Testis (tissue), 3 donors: ENCODE measurements around the gene ABL1. TPM values are rescaled to one million over a fixed set of nuclear protein-coding genes. Genes with fewer than 3 reads are reported as not detected.

Experiments used
- DNase-seq: peaks from one replicate; pipeline ENCODE4 v3.0.0-alpha.2; 2019
- H3K27ac ChIP-seq, 2 donors: fragments of 200-600 bp; sonication (generic); one replicate each; pipeline ENCODE4 v1.5.1; 2019
- H3K27me3 ChIP-seq: fragments of 200-600 bp; sonication (generic); one replicate; pipeline ENCODE4 v1.5.1; 2019
- H3K36me3 ChIP-seq: fragments of 200-600 bp; sonication (generic); one replicate; pipeline ENCODE4 v1.5.1; 2017; ENCODE audit warnings: low read depth; ENCODE audit errors: missing control alignments
- H3K4me1 ChIP-seq: fragments of 200-600 bp; sonication (generic); one replicate; pipeline ENCODE4 v1.5.1; 2019
- H3K4me3 ChIP-seq, 2 donors: fragments of 200-600 bp; sonication (generic); one replicate each; pipeline ENCODE4 v1.5.1; 2017 to 2019
- H3K9me3 ChIP-seq: fragments of 200-600 bp; sonication (generic); one replicate; pipeline ENCODE4 v1.5.1; 2017
- CTCF ChIP-seq, 3 experiments: fragments of 450-650 bp in 2 of 3; fragments of 200-600 bp in 1 of 3; sonication (generic) in 1 of 3; IDR thresholded peaks; one replicate each; pipeline ENCODE4 v1.5.1; 2016 to 2019; ENCODE audit warnings: antibody characterized with exemption in 3 of 3, mild to moderate bottlenecking in 2 of 3, moderate library complexity in 1 of 3
- POLR2A ChIP-seq: fragments of 450-650 bp; IDR thresholded peaks from one replicate; pipeline ENCODE4 v1.6.1; 2017; ENCODE audit warnings: antibody characterized with exemption, mild to moderate bottlenecking, moderate library complexity
- WGBS, 2 donors: methylation state at CpG; one replicate each; pipeline ENCODE4 v1.1.5; 2018; 5-methylcytosine and 5-hydroxymethylcytosine counted together
- intact Hi-C: fragments of 100-400 bp; cut with DNase I; formaldehyde crosslinking; loops from one replicate; pipeline ENCODE4 v1.15.1; 2023; ENCODE audit warnings: low total_unique reads
- polyA plus RNA-seq: library from polyadenylated mRNA; stranded (reverse); fragments of 350-450 nt; fragmentation: Illumina TruSeq; extraction: RNeasy Lipid Tissue Mini Kit (QIAGEN cat#74804); gene quantifications from one replicate; pipeline ENCODE4 v1.2.3, GENCODE V29; 2014; ENCODE audit warnings: low read depth, low replicate concordance; ENCODE audit not compliant: insufficient read depth
- total RNA-seq, 2 donors: library from RNA; depleted of rRNA; stranded (reverse); fragments of >200 nt; gene quantifications; one replicate each; pipeline ENCODE4 v1.2.3, GENCODE V29; 2016

ABL1 gene
- total and polyA plus RNA-seq, 3 donors from 2014 or later, result 51.0 to 65.9 (median 57.2) TPM

- Histone ChIP-seq H3K27ac (no peak overlapping the region), H3K27me3 (no peaks in the 10 kb centered on the region), H3K4me1 (peaks cover 5% of the 10 kb centered on the region), H3K36me3 (no peaks in the 10 kb centered on the region), H3K4me3 (no peak overlapping the region), H3K9me3 (no peaks in the 10 kb centered on the region)
- intact Hi-C loops, result no loop called here
- no peak for DNase-seq
- no peak for TF ChIP-seq CTCF (IDR thresholded peaks at IDR 0.05)
- no peak for TF ChIP-seq POLR2A
- WGBS, 2 donors, result 90 to 96% methylated on average over 8 to 15 of the region's 15 CpGs
These were observed 47.7 kb downstream of the ABL1 start for GRCh38 chr9:130882696-130883225.

- Histone ChIP-seq H3K9me3 (no peaks in the 10 kb centered on the region), H3K36me3 (no peaks in the 10 kb centered on the region), H3K4me1 (peaks cover 5% of the 10 kb centered on the region), H3K27ac (no peak overlapping the region), H3K4me3 (no peak overlapping the region), H3K27me3 (no peaks in the 10 kb centered on the region)
- TF ChIP-seq CTCF (IDR thresholded peaks at IDR 0.05) (no peak), POLR2A (no peak)
- intact Hi-C loops, result no loop called here
- DNase-seq, result no peak
- WGBS, 2 donors, result 72 to 87% methylated on average over 5 of the region's 5 CpGs
These were observed 48.4 kb downstream of the ABL1 start for GRCh38 chr9:130883479-130883878.

GRCh38 chr9:130884111-130884531 lies 49.1 kb downstream of the ABL1 start:
- Histone ChIP-seq H3K4me3 (no peak overlapping the region), H3K27me3 (no peaks in the 10 kb centered on the region), H3K36me3 (no peaks in the 10 kb centered on the region), H3K9me3 (no peaks in the 10 kb centered on the region), H3K27ac (no peak overlapping the region), H3K4me1 (peaks cover 5% of the 10 kb centered on the region)
- no peak for TF ChIP-seq CTCF (IDR thresholded peaks at IDR 0.05)
- TF ChIP-seq POLR2A, result no peak
- 70 to 72% methylated on average over 15 to 25 of the region's 25 CpGs for WGBS, 2 donors
- no peak for DNase-seq
- intact Hi-C loops, result no loop called here

GRCh38 chr9:130884542-130885483 lies 49.8 kb downstream of the ABL1 start:
- 80 to 87% methylated on average over 40 to 47 of the region's 47 CpGs for WGBS, 2 donors
- H3K27ac ChIP-seq, result no peak overlapping the region
- H3K4me3 ChIP-seq, result no peak overlapping the region
- TF ChIP-seq POLR2A (no peak), CTCF (IDR thresholded peaks at IDR 0.05) (no peak)
- H3K27me3 ChIP-seq, result no peaks in the 10 kb centered on the region
- H3K9me3 ChIP-seq, result no peaks in the 10 kb centered on the region
- H3K36me3 ChIP-seq, result no peaks in the 10 kb centered on the region
- peaks cover 5% of the 10 kb centered on the region for H3K4me1 ChIP-seq
- intact Hi-C loops, result no loop called here
- no peak for DNase-seq
